AG04450 (cell line): Measurements from ENCODE around the gene IBTK. TPM values are rescaled to one million over a fixed set of nuclear protein-coding genes. Genes with fewer than 3 reads are reported as not detected.

ENCODE experiments used
- CTCF ChIA-PET: fragments of 300-600, 350-600 bp; formaldehyde crosslinking; extraction: SDS; loops from one replicate; lab custom pipeline; 2022; ENCODE audit warnings: antibody characterized with exemption, inconsistent platforms; lab: Charles Lee
- POLR2A ChIA-PET: fragments of 350-600 bp; formaldehyde crosslinking; extraction: SDS; loops from one replicate; lab custom pipeline; 2021; ENCODE audit warnings: antibody characterized with exemption, inconsistent platforms; lab: Yijun Ruan, JAX
- DNase-seq: peaks from one replicate; pipeline ENCODE4 v3.0.0-alpha.2; 2011; ENCODE audit warnings: low read depth, low spot score
- H3K27ac ChIP-seq: one replicate; pipeline ENCODE4 v1.5.1; 2012; ENCODE audit warnings: low read depth, low read length, control low read depth
- H3K27me3 ChIP-seq: one replicate; pipeline ENCODE4 v1.6.0; 2012; ENCODE audit warnings: low read length; ENCODE audit not compliant: control insufficient read depth, insufficient read depth
- H3K4me3 ChIP-seq: 2 replicates; pipeline ENCODE4 v1.5.1; 2011; ENCODE audit warnings: mild to moderate bottlenecking, low read depth, low read length, control low read depth
- H3K9me3 ChIP-seq: 2 replicates; pipeline ENCODE4 v1.5.1; 2012; ENCODE audit warnings: low read length; ENCODE audit not compliant: control insufficient read depth, insufficient read depth
- CTCF ChIP-seq: IDR thresholded peaks from 2 replicates; pipeline ENCODE4 v1.5.1; 2011; ENCODE audit warnings: low read depth, low read length, control low read depth, inconsistent platforms
- polyA plus RNA-seq: library from polyadenylated mRNA; depleted of rRNA; stranded (reverse); fragments of >200 nt; gene quantifications from 2 replicates; pipeline ENCODE4 v1.2.3, GENCODE V29; 2011

Gene IBTK
- polyA plus RNA-seq, 1 experiment, result 39.8 TPM

- Histone ChIP-seq H3K27ac (no peak overlapping the region), H3K9me3 (no peaks in the 10 kb centered on the region), H3K4me3 (no peak overlapping the region), H3K27me3 (no peaks in the 10 kb centered on the region)
- ChIA-PET CTCF (interaction anchor here (0.9 to 1.9 kb wide), 2 partner anchors 18 to 24 kb away, joined by 3 to 5 read pairs; no protein-coding TSS in a partner anchor), POLR2A (no interaction called here)
- no peak for TF ChIP-seq CTCF
- no peak for DNase-seq
These were observed 51.4 kb downstream of the IBTK start for GRCh38 chr6:82196161-82196560.

GRCh38 chr6:82195619-82196018 lies 51.9 kb downstream of the IBTK start:
- ChIA-PET POLR2A (no interaction called here), CTCF (interaction anchor here (1.9 kb wide), 1 partner anchor 18 kb away, joined by 5 read pairs; no protein-coding TSS in a partner anchor)
- no peaks in the 10 kb centered on the region for H3K27me3 ChIP-seq
- no peak overlapping the region for H3K4me3 ChIP-seq
- no peak for DNase-seq
- H3K9me3 ChIP-seq, result no peaks in the 10 kb centered on the region
- no peak for TF ChIP-seq CTCF
- no peak overlapping the region for H3K27ac ChIP-seq

GRCh38 chr6:82185948-82186535 lies 61.5 kb downstream of the IBTK start:
- ChIA-PET CTCF (no interaction called here), POLR2A (no interaction called here)
- TF ChIP-seq CTCF, result no peak
- Histone ChIP-seq H3K27ac (no peak overlapping the region), H3K4me3 (no peak overlapping the region), H3K27me3 (no peaks in the 10 kb centered on the region), H3K9me3 (no peaks in the 10 kb centered on the region)
- no peak for DNase-seq

- ChIA-PET POLR2A (no interaction called here), CTCF (no interaction called here)
- Histone ChIP-seq H3K27me3 (no peaks in the 10 kb centered on the region), H3K27ac (no peak overlapping the region), H3K4me3 (no peak overlapping the region), H3K9me3 (no peaks in the 10 kb centered on the region)
- DNase-seq, result no peak
- no peak for TF ChIP-seq CTCF
These were observed 63.8 kb downstream of the IBTK start for GRCh38 chr6:82183642-82184282.

GRCh38 chr6:82182756-82183155 lies 64.8 kb downstream of the IBTK start:
- CTCF ChIA-PET, result interaction anchor here (1.3 kb wide), 1 partner anchor 885 kb away, joined by 3 read pairs; the partner anchor contains the start of gene DOP1A
- TF ChIP-seq CTCF, result no peak
- Histone ChIP-seq H3K4me3 (no peak overlapping the region), H3K9me3 (no peaks in the 10 kb centered on the region), H3K27me3 (no peaks in the 10 kb centered on the region), H3K27ac (no peak overlapping the region)
- POLR2A ChIA-PET, result no interaction called here
- DNase-seq, result no peak
